Stimulated activated CD8-positive, alpha-beta memory T cell treated with anti-CD3 and anti-CD28 coated beads, Interleukin-15, amount 100 ng/mL, for 24 hours (primary cell): Measurements from ENCODE around the gene M6PR.

Experiments used
- DNase-seq: peaks from one replicate; pipeline ENCODE4 v3.0.0-alpha.2; 2020; ENCODE audit warnings: low read depth

Gene M6PR

GRCh38 chr12:8949342-8950220 lies at the start of gene M6PR:
TSS of gene M6PR (minus strand) at chr12:8949645. CDS start at chr12:8946404, 3,241 bp downstream.
- peak; percentile 77 for DNase-seq

DNA sequence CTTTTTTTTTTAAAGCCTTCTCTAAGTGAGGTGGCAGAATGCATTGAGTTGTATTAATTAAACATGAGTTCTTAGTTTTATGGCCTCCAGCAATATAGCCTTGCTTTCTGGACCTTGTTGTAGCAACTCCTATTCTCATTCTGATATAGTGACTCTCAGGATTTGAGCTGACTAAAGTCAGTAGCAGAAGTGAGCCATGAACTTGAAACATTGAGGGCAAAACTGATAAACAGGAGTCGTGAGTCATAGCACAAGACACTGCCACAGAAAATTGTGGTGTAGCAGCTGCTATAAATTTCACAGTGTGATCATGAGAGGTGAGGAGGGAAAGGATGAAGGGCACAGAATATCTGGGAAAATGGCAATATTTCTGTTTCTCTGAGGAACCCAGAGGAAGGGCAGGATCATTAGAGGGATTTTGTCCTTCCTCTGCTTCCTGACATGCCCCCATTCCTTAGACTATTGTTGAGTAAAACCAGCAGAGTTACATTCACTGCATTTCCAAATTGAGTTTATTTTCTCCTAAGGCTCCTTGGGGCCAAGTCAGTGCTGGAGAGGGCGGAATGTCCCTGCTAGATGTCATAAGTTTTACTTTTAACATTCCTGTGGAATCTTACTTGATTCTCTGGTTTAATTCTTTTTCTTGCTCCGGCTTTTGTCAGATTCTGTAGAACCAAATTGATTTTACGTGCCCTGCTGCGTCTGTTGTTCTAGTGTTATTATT lies 47.4 kb upstream of the M6PR start:
- no peak for DNase-seq

GRCh38 chr12:8995021-8995775 lies 45.8 kb upstream of the M6PR start:
- no peak for DNase-seq

DNA sequence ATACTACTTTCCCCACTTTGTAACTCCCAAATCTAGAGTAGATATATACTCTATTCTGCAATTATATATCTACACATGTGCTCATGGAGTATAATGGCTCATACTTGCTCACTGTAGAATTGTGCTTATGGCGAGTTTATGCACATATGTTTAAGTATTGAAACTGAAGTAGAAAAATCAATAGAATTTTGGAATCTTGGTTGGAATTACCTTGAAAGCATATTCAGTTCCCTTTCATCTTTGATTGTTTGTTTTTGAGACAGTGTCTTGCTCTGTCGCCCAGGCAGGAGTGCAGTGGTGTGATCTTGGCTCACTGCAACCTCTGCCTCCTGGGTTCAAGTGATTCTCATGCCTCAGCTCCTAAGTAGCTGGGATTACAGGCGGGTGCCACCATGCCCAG lies 44.4 kb upstream of the M6PR start:
- no peak for DNase-seq

- DNase-seq: no peak
These were observed 42.2 kb upstream of the M6PR start for GRCh38 chr12:8991371-8992345.

DNA sequence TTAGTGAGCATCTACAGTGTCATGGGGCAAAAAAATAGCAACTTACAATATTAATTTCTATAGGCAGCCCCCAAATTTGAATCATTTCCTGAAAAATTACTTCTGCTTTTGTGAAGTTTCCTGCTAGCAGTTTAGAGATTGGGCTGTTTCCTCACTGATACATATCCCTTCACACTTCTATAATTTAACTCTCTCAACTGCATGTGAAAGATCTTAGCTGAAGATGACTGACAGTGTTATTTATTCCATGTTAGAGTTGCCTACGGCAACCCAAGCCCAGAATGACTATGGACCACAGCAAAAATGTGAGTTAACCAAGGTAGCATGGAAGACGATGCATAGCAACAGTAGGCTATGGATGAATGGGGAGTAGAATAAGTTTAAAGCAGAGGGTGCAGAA lies 40.0 kb upstream of the M6PR start, which contains the start of gene KLRG1:
Gene KLRG1 (plus strand): TSS at position 134 of the 400 bp plus-strand sequence. CDS start 90 bp downstream, at position 224.
- DNase-seq: no peak

DNA sequence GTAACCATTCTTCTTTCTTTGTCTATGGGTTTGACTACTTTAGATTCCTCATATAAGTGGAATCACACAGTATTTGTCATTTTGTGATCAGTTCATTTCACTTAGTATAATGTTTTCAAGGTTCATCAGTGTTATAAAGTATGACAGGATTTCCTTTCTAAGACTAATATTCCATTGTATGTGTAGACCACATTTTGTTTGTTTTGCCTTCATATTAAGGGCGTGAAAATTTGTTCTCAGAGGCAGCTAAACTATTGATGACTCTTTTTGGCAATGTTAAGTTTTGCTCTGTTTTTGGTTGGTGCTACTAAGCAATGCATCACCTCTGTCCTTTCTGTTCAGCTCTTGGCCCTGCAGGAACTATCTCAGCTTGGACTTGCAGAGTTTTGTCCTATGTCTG lies 38.2 kb upstream of the M6PR start:
- DNase-seq: no peak

DNA sequence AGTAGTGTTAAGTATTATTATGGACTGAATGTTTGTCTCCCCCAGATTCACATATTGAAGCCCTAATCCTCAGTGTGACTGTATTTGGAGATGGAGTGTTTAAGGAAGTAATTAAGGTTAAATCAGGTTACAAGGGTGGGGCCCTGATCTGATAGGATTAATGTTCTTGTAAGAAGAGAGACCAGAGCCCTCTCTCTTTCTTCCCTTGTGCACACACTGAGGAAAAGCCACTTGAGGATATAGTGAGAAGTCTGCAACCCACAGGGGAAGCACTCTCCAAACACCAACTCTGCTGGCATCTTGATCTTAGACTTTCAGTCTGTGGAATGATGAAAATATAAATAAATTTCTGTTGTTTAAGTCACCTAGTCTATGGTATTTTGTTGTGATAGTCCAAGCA lies 37.7 kb upstream of the M6PR start:
- no peak for DNase-seq

- DNase-seq: no peak
These were observed 35.8 kb upstream of the M6PR start for GRCh38 chr12:8985213-8985754.

DNA sequence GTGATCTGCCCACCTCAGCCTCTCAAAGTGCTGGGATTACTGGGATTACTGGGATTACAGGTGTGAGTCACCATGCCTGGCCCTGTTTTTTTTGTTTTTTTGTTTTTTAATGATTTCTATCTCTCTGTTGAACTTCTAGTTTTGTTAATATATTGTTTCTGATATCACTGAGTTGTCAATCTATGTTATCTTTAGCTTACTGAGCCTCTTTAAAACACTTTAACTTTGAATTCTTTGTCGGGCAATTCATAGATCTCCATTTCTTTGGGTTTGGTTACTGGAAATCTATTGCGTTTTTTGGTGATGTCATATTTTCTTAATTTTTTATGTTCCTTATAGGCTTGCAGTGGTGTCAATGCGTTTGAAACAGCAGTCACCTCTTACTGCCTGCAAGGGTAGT lies 30.7 kb upstream of the M6PR start:
- no peak for DNase-seq

GRCh38 chr12:8970432-8970831 lies 21.0 kb upstream of the M6PR start:
- no peak for DNase-seq

GRCh38 chr12:8969861-8970411 lies 20.5 kb upstream of the M6PR start:
- DNase-seq: no peak

GRCh38 chr12:8968761-8969160 lies 19.3 kb upstream of the M6PR start:
- no peak for DNase-seq

- no peak for DNase-seq
These were observed 10.7 kb upstream of the M6PR start for GRCh38 chr12:8960176-8960575.

DNA sequence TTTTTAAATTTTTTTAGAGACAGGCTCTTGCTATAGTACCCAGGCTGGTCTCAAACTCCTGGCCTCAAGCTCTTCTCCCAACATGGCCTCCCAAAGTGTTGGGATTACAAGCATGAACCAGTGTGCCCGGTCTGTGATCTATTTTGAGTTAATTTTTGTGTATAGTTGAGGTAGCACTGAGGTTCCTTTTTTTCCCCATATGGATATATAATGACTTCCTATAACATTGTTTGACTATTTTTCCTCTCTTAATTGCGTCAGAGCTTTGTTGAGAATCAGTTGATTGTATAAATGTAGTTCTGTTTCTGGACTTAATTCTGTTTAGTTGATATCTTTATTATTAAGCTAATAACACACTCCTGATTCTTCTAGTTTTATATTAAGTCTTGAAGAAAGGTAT lies 8.6 kb upstream of the M6PR start:
- no peak for DNase-seq

GRCh38 chr12:8957561-8957960 lies 8.1 kb upstream of the M6PR start:
- DNase-seq: no peak

- DNase-seq: no peak
These were observed 7.3 kb upstream of the M6PR start for GRCh38 chr12:8956772-8957171.

DNA sequence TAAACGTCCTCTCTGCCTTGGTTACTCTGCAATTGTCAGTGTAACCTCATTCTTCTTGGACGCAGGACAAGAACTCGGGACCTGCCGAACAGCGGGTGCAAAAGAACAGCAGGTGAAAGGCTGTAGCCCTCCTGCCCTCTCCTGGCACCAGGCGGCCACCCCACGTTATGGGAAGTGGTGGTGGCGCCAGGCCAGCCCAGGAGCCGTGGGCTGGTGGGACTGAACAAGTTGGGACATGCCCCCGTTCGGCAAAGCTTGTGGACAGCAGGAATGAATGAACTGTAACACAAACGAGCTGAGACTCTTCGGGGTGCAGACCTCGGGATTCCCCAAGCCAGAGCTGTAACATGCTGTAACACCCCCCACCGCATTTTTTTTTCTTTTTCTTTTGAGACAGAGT lies 6.6 kb upstream of the M6PR start:
- DNase-seq: no peak

DNA sequence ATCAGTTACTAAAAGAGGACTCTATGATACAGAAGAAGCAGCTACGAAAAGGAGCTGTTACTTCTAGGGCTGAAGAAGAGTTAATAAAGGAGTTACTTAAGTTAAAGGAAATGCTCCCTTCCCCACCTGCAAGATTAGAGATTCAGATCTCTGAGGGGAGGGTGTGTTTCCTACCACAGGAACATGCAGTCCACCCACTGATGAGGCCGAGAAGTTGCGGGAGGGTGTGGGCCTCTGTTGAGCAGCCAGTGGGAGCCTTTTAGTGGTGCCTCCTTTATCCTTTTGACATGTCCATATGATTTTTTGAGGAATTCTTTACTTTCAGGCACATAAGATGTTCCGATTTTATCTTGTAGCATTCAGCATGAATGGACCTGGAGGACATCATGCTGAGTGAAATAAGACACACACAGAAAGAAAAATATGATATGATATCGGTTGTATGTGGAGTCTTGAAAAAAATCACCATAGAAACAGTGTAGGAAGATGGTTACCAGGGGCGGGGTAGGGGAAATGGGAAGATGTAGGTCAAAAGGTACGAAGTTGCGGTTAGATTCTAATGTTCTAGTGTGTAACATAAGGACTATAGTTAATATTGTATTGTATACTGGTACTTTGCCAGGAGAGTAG lies 4.4 kb upstream of the M6PR start:
- no peak for DNase-seq

DNA sequence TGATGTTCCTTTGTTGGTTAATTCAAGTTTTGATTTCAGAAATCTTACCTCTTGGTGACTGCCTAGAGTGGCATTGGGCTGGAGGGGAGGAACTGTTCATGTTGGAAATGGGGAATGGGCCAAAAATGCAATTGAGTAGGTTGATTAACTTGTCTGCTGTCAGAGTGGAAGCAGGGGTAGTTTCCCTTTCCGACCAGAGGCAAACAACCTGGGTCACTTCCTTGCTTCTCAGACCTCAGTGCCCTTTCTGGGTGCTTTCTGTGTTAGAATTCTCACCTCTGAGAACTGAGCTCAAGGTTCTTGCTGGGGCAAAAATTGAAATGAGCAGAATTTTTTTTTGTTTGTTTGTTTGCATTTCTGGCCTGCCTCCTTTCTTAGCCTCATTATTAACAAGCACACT lies 2.3 kb upstream of the M6PR start:
- DNase-seq: no peak
